Stimulated activated CD4-positive, alpha-beta T cell treated with anti-CD3 and anti-CD28 coated beads, Interleukin-4, amount 100 ng/mL, for 24 hours (primary cell): ENCODE measurements around the gene NTSR2.
A peak's percentile ranks its signal among the peaks of the same experiment; 100 is the strongest.

Source experiments
- DNase-seq: peaks from one replicate; pipeline ENCODE4 v3.0.0-alpha.2; 2020

The NTSR2 gene

GRCh38 chr2:11699686-11700670, 30.0 kb upstream of the NTSR2 start:
- DNase-seq = no peak

GRCh38 chr2:11698009-11698922, 28.3 kb upstream of the NTSR2 start:
- DNase-seq = no peak

- DNase-seq = no peak
These were observed 27.3 kb upstream of the NTSR2 start for GRCh38 chr2:11697103-11697871.

- DNase-seq = no peak
These were observed 26.7 kb upstream of the NTSR2 start for GRCh38 chr2:11696736-11697102.

- no peak for DNase-seq
These were observed 25.6 kb upstream of the NTSR2 start for GRCh38 chr2:11695576-11695975.

GRCh38 chr2:11692966-11693521, 23.0 kb upstream of the NTSR2 start:
- DNase-seq = peak; percentile 74

GRCh38 chr2:11691076-11691660, 21.2 kb upstream of the NTSR2 start:
- no peak for DNase-seq

GRCh38 chr2:11688222-11689069, 18.5 kb upstream of the NTSR2 start:
- DNase-seq = peak; percentile 88

- DNase-seq = no peak
These were observed 17.7 kb upstream of the NTSR2 start for GRCh38 chr2:11687736-11688135.

GRCh38 chr2:11685906-11686470, 16.0 kb upstream of the NTSR2 start:
- no peak for DNase-seq

- DNase-seq = no peak
These were observed 15.0 kb upstream of the NTSR2 start for GRCh38 chr2:11684894-11685460.

GRCh38 chr2:11683966-11684365, 14.0 kb upstream of the NTSR2 start:
- no peak for DNase-seq

GRCh38 chr2:11683476-11683875, 13.5 kb upstream of the NTSR2 start:
- no peak for DNase-seq

GRCh38 chr2:11682590-11682915, 12.6 kb upstream of the NTSR2 start:
- no peak for DNase-seq

GRCh38 chr2:11681722-11682589, 12.0 kb upstream of the NTSR2 start:
- peak; percentile 58 for DNase-seq

- no peak for DNase-seq
These were observed 11.1 kb upstream of the NTSR2 start for GRCh38 chr2:11680901-11681721.

GRCh38 chr2:11680182-11680900, 10.3 kb upstream of the NTSR2 start:
- DNase-seq = no peak
